Activated CD8-positive, alpha-beta memory T cell treated with anti-CD3 and anti-CD28 coated beads for 48 hours (primary cell): ENCODE measurements around the gene HSPA4L.

ENCODE experiments used
- DNase-seq, 3 experiments: peaks; one replicate each; pipeline ENCODE4 v3.0.0-alpha.2; 2020; ENCODE audit warnings: low read depth in 2 of 3, low spot score in 2 of 3

Gene HSPA4L

GRCh38 chr4:127856813-127857447, 74.8 kb downstream of the HSPA4L start:
- DNase-seq, result no peak

GRCh38 chr4:127857641-127858040, 75.5 kb downstream of the HSPA4L start:
- DNase-seq, result no peak

DNA sequence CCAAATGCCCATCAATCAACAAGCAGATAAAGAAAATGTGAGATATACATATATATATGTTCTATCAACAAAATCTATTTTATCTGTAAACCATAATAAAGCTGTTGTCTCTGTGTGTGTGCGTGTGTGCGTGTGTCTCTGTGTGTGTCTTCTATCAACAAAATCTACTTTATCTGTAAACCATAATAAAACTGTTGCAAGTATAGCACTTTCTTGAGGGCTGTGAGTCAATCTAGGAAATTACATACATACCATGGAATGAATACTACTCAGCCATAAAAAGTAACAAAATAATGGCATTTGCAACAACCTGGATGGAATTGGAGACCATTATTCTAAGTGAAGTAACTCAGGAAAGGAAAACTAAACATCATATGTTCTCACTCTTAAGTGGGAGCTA, 86.1 kb downstream of the HSPA4L start:
- no peak for DNase-seq

GRCh38 chr4:127870281-127870680, 88.2 kb downstream of the HSPA4L start:
- no peak for DNase-seq

GRCh38 chr4:127870688-127871087, 88.6 kb downstream of the HSPA4L start:
- DNase-seq, result no peak

DNA sequence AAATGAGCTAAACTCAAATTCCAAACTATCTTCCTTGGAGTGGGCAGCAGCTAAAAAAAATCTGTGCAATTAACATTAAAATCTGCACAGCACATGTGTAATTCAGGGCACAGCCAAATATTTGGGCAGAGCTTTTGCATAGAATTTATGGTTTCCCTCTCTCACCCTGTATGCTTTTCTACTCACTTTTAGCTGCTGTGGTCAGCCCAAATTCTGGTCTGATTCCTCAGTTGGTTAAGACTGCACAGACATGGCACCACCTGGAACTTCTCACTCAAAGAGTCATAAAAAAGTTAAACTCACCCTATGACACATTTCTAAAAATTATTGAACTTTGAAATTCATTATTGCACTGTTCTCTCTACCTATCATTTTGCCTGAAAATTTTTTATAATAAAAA, 93.7 kb downstream of the HSPA4L start:
- no peak for DNase-seq

- DNase-seq, result peak; percentile 81 to 92 (median 91)
Measured at GRCh38 chr4:127880763-127881562, 98.8 kb downstream of the HSPA4L start, which contains the start of gene PLK4. TSS of gene PLK4 (plus strand) at chr4:127880893. CDS start at chr4:127881135, 242 bp downstream.

GRCh38 chr4:127881563-127881864, 99.4 kb downstream of the HSPA4L start:
- no peak for DNase-seq

GRCh38 chr4:127888559-127888958, 106.4 kb downstream of the HSPA4L start:
- no peak for DNase-seq

- DNase-seq, result no peak
Measured at GRCh38 chr4:127889903-127890302, 107.8 kb downstream of the HSPA4L start.
